GM21529 (cell line): ENCODE results near the gene OST4.

ENCODE experiments used
- ATAC-seq: cut with Tn5 transposase; IDR thresholded peaks from one replicate; pipeline ENCODE4 v1.9.1; 2021; ENCODE audit not compliant: unreplicated experiment

Gene OST4

GRCh38 chr2:27093430-27094352, 22.2 kb upstream of the OST4 start:
- no peak for ATAC-seq

- ATAC-seq: no peak
These were observed 21.4 kb upstream of the OST4 start for GRCh38 chr2:27092696-27093429.

GRCh38 chr2:27091746-27092695, 20.6 kb upstream of the OST4 start:
- ATAC-seq: no peak

GRCh38 chr2:27089111-27089954, 17.9 kb upstream of the OST4 start:
- ATAC-seq: no peak

DNA sequence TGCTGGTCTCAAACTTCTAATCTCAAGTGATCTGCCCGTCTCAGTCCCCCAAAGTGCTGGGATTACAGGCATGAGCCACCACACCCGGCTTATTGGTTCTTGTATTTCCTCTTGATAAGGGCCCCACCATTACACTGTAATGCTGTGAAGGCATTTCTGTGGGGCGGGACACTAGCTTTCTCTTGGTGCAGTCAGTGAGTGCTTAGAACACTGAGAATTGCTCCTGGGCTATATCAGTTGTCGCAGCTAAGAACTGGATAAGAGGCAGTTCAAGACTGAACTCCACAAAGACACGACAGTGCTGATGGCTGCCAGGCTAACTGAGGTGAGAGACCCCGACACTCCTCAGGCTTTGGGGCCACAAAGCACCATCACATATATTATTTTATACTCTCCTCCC, 17.2 kb upstream of the OST4 start:
- ATAC-seq: no peak

DNA sequence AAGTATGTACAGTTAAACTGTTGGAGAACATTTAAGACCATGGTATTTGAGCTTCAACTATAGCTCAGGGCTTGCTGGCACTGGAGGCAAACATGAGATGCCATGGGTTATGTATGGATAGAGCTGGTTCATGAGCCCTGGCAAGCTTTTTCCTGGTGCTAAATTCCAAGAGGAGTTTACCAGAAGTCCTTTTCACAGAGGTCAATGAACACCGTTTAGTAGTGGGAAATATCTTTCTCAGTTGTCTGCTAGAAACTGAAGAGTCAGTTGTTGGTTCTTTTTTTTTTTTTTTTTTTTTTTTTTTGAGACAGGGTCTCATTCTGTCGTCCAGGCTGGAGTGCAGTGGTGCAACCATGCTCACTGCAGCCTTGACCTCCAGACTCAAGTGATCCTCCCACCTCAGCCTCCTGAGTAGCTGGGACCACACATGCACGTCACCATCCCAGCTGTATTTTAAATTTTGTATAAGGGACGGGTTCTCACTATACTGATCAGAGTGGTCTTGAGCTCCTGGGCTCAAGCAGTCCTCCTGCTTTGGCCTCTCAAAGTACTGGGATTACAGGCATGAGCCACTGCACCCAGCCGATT, 16.5 kb upstream of the OST4 start:
- no peak for ATAC-seq

DNA sequence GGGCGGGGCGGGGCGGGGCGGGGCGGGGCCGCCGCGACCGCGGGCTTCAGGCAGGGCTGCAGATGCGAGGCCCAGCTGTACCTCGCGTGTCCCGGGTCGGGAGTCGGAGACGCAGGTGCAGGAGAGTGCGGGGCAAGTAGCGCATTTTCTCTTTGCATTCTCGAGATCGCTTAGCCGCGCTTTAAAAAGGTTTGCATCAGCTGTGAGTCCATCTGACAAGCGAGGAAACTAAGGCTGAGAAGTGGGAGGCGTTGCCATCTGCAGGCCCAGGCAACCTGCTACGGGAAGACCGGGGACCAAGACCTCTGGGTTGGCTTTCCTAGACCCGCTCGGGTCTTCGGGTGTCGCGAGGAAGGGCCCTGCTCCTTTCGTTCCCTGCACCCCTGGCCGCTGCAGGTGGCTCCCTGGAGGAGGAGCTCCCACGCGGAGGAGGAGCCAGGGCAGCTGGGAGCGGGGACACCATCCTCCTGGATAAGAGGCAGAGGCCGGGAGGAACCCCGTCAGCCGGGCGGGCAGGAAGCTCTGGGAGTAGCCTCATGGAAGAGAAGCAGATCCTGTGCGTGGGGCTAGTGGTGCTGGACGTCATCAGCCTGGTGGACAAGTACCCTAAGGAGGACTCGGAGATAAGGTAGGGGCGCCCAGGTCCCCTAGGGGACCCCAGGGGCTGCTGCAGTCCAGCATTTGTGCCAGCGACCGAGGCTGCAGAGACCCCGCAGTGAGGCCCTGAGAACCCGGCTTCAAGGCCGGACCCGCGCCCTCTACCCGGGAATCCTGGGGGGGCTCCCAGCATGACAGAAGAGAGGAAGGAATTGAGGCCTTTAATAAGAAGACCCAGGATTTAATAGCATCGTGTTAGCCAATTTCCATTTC, 15.5 kb upstream of the OST4 start, which contains the start of gene KHK:
TSS of gene KHK (plus strand) at position 49 of the 870 bp plus-strand sequence. CDS start at position 537, 488 bp downstream.
- no peak for ATAC-seq

DNA sequence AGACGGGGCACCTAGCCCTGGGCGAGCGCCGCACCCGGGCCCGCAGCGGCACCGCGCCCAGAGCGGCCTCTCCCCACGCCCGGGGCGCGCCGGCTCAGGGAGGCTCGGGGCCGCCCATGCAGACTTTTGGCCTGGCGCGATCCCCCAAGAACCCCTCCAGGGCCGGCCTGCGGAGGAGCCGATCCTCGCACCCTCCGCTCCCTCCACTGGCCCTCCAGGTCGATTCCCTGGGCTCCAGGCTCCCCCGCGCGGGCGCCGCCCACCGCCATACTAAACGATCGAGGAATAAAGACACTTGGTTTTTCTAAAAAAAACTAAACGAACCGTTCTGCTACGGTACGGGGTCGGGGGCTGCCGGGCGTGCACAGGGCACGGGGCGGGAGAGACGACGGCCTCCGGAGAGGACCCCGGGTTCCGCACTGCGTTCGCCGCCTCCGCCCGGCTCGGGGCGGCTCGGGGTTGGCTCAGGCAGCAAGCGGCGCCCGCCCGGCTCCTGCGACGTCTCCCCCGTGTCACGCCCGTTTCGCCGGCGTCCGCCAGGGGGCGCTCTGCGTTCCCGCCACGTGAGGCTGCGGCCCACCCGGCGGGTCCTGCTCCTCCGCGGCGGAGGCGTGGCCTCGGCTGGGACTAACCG, 14.8 kb upstream of the OST4 start:
- ATAC-seq: peak; percentile 68

- peak; percentile 9 for ATAC-seq
These were observed 14.2 kb upstream of the OST4 start for GRCh38 chr2:27085673-27086089.

GRCh38 chr2:27085062-27085672, 13.7 kb upstream of the OST4 start:
- ATAC-seq: no peak

DNA sequence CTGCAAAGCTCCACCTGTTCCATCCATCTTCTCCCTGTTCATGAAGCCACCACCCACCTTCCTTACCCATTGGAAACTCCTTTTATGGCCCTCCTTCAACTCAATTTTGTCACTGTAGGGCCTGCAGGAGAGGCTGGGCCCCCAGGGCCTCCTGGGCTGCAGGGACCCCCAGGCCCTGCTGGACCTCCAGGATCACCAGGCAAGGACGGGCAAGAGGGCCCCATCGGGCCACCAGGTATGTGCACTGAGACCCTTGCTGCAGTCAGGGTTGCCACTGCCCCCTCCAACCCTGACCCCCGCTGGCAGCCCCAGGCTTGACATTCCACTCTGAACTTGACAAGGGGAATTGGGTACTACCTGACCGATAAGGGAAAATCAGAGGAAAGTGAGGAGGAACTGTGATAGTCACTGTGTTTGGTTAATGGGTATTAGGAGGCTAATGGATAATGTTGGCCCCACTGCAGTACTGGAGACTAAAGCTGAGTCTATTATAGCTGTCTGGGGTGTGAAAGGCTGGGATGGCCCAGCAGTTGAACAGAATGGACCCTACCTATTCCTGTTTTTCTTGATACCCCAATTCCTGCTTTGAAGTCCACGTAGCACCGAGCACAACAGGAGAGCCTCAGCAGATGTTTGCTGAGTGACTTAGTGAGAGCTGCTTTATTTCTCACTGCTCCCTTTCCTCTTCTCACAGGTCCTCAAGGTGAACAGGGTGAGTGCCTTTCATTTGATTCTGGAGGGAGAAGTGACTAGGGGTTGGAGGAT, 13.0 kb upstream of the OST4 start:
- ATAC-seq: no peak

- no peak for ATAC-seq
These were observed 12.2 kb upstream of the OST4 start for GRCh38 chr2:27083410-27084296.

DNA sequence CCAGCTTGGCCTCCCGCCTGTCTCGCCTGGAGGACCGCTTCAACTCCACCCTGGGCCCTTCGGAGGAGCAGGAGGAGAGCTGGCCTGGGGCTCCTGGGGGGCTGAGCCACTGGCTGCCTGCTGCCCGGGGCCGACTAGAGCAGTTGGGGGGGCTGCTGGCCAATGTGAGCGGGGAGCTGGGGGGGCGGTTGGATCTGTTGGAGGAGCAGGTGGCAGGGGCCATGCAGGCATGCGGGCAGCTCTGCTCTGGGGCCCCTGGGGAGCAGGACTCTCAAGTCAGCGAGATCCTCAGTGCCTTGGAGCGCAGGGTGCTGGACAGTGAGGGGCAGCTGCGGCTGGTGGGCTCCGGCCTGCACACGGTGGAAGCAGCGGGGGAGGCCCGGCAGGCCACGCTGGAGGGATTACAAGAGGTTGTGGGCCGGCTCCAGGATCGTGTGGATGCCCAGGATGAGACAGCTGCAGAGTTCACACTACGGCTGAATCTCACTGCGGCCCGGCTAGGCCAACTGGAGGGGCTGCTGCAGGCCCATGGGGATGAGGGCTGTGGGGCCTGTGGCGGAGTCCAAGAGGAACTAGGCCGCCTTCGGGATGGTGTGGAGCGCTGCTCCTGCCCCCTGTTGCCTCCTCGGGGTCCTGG, 11.4 kb upstream of the OST4 start:
- ATAC-seq: no peak

DNA sequence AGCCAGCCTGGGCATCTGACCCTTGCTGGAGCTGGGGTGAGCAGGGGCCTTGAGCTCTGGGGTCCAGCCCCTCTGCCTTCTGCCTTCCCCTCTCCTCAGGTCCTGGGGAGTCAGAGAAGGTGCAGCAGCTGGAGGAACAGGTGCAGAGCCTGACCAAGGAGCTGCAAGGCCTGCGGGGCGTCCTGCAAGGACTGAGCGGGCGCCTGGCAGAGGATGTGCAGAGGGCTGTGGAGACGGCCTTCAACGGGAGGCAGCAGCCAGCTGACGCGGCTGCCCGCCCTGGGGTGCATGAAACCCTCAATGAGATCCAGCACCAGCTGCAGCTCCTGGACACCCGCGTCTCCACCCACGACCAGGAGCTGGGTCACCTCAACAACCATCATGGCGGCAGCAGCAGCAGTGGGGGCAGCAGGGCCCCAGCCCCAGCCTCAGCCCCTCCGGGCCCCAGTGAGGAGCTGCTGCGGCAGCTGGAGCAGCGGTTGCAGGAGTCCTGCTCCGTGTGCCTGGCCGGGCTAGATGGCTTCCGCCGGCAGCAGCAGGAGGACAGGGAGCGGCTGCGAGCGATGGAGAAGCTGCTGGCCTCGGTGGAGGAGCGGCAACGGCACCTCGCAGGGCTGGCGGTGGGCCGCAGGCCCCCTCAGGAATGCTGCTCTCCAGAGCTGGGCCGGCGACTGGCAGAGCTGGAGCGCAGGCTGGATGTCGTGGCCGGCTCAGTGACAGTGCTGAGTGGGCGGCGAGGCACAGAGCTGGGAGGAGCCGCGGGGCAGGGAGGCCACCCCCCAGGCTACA, 10.7 kb upstream of the OST4 start:
- ATAC-seq: no peak

DNA sequence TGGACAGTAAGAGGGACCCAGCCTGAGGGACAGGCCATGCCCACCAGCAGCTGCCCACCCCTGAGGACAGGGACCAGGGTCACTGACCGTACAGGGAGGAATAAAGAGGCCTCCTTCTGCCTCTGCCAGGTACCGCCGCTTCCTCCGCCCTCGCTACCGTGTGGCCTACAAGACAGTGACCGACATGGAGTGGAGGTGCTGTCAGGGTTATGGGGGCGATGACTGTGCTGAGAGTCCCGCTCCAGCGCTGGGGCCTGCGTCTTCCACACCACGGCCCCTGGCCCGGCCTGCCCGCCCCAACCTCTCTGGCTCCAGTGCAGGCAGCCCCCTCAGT, 9.1 kb upstream of the OST4 start:
- no peak for ATAC-seq
